Pancreas (tissue), 10 donors: ENCODE results near the gene ATG2A. TPM values are rescaled to one million over a fixed set of nuclear protein-coding genes. Genes with fewer than 3 reads are reported as not detected.

ENCODE experiments used
- ATAC-seq, 4 donors: fragments of 200-7000 bp; cut with Tn5 transposase; one replicate each; pipeline versions ENCODE4 v1.8.0 to v1.9.1; 2020; ENCODE audit warnings: mild to moderate bottlenecking in 4 of 4, moderate library complexity in 4 of 4
- DNase-seq, 6 donors: peaks; one replicate each; pipeline ENCODE4 v3.0.0-alpha.2; 2020
- FAIRE-seq: peaks from 2 replicates; lab custom pipeline; 2012; peaks lifted over from hg19 to GRCh38; lab: Jason Lieb, UNC
- H3K27ac ChIP-seq, 4 donors: fragments of 200-600 bp; sonication (generic); 1 replicate in 3 of 4; 2 replicates in 1 of 4; pipeline versions ENCODE4 v1.5.0 to v1.8.0; 2020
- H3K27me3 ChIP-seq, 4 donors: fragments of 200-600 bp; one replicate each; pipeline ENCODE4 v1.8.0; 2021
- H3K36me3 ChIP-seq, 3 donors: fragments of 200-600 bp; sonication (generic) in 1 of 3; one replicate each; pipeline versions ENCODE4 v1.5.0 to v1.8.0; 2020 to 2021
- H3K4me1 ChIP-seq, 3 donors: fragments of 200-600 bp; one replicate each; pipeline ENCODE4 v1.8.0; 2021
- H3K4me3 ChIP-seq, 4 donors: fragments of 200-600 bp; sonication (generic) in 2 of 4; one replicate each; pipeline versions ENCODE4 v1.5.0 to v1.8.0; 2020 to 2021
- H3K9me3 ChIP-seq, 4 donors: fragments of 200-600 bp; one replicate each; pipeline ENCODE4 v1.8.0; 2021
- CTCF ChIP-seq, 4 donors: fragments of 200-600 bp; sonication (generic) in 3 of 4; IDR thresholded peaks; one replicate each; pipeline versions ENCODE4 v1.5.0 to v1.8.0; 2021; ENCODE audit warnings: antibody characterized with exemption in 4 of 4
- WGBS, 2 donors: extraction: QIAGEN DNeasy Blood & Tissue Kit; methylation state at CpG; one replicate each; pipeline ENCODE4 v1.1.7; 2013; 5-methylcytosine and 5-hydroxymethylcytosine counted together
- intact Hi-C, 3 donors: fragments of 100-400 bp; cut with DNase I; formaldehyde crosslinking; loops; one replicate each; pipeline versions ENCODE4 v1.11.1 to v1.14.2; 2022
- polyA plus RNA-seq, 2 donors: library from polyadenylated mRNA; stranded (reverse); fragments of 200-250 nt; gene quantifications; one replicate each; pipeline ENCODE4 v1.2.3, GENCODE V29; 2013
- total RNA-seq, 6 donors: library from RNA; stranded (reverse); fragmentation: NEBNext Ultra II Directional in 4 of 6; extraction: Animal tissue kit (Norgen Biotek cat#: 25700) in 4 of 6; gene quantifications; one replicate each; pipeline versions ENCODE4 v1.2.1 to v1.2.4, GENCODE V29; 2021 to 2023
- donor health status: healthy with polysubstance abuse.
- donor health status: DM: no; HTN: no; CAD: no; lungs with moderate emphysema.
- donor health status: DM: no; HTN: no; CAD: no.
- donor health status: control.
- donor health status: control.
- donor health status: Bipolar disorder and iron deficiency.
- donor health status: DM: yes; HTN: yes; CAD: no.
- donor health status: DM: no; HTN: no; CAD: no.
- donor health status: DM: no; HTN: no; CAD: no.
- donor health status: DM: yes; HTN: yes; CAD: no.

The ATG2A gene
- total and polyA plus RNA-seq, 8 donors: 13.3 to 34.1 (median 17.1) TPM

DNA sequence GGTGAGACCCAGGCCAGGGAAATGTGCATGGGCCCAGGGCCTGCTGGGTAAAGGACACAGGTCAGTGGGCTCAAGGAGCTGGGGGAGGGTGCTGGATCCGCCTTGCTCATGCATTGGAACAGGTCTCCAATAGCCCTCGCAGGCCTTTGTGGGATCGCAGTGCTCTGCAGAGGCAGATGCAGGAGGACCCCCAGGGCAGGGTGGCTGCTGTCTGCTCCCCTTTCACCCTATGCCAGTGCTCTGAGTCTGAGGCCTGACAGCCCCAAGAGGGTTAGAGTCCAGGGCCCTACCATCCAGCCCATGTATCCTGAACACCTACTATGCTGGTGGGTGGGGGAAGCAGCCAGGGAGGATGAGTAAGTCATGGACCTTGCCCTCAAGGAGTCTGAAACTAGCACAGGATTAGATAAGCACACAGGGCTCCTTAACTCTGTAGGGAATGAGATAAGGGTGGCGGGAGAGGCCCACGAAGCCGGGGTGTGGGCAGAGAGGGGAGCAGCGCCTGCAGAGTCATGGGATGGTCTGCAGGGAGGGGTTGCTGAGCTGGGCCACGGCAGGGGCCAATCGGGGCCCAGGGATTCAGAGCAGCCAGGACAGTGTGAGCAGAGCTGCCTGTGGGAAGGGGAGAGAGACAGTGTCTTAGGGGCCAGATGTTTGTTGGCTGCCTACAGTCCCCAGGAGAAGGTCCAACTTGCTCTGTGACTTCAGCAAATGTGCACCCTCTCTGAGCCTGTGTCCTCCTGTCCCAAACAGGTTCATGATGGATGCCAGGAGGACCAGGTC, 28.1 kb downstream of the ATG2A start:
- Histone ChIP-seq H3K27me3 (no peaks in the 10 kb centered on the region), H3K36me3 (no peaks in the 10 kb centered on the region), H3K4me3 (no peak overlapping the region), H3K4me1 (peaks cover 6 to 27% (median 16%) of the 10 kb centered on the region in 3 donors), H3K9me3 (no peaks in the 10 kb centered on the region), H3K27ac (peak overlapping the region in 1 of 4 donors; percentile 8)
- FAIRE-seq (no peak), DNase-seq (no peak), ATAC-seq (peak in 2 of 4 donors; percentile 1 to 13)
- intact Hi-C loops: no loop called here
- TF ChIP-seq CTCF (IDR thresholded peaks at IDR 0.05): no peak
- WGBS, 2 donors: 30 to 37% methylated on average over 9 of the region's 9 CpGs

DNA sequence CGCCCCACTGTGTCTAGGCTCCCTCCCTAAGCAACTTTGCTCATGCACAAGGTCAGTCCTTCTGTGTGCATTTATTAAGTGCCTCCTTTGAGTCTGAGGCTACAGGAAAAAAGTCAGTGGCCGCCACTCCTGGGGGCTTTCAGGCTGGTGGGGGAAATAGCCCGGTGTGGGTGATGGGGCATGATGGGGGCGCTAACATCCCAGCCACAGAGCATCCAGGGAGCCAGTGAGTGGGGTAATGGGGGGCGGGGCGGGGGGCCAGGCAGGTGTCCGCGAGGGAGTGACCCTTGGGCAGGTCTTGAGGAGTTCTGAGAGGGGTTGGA, 28.6 kb downstream of the ATG2A start:
- Histone ChIP-seq H3K9me3 (no peaks in the 10 kb centered on the region), H3K4me3 (peak overlapping the region in 2 of 4 donors; percentile 16 to 30), H3K27ac (peak overlapping the region in 1 of 4 donors; percentile 45), H3K27me3 (no peaks in the 10 kb centered on the region), H3K36me3 (no peaks in the 10 kb centered on the region), H3K4me1 (peaks cover under 1 to 21% (median 11%) of the 10 kb centered on the region in 3 donors)
- DNase-seq (no peak), FAIRE-seq (no peak), ATAC-seq (no peak)
- no peak for TF ChIP-seq CTCF (IDR thresholded peaks at IDR 0.05)
- WGBS, 2 donors: 49 to 56% methylated on average over 8 of the region's 8 CpGs
- intact Hi-C loops: no loop called here

GRCh38 chr11:64887757-64888405, 29.1 kb downstream of the ATG2A start:
- peaks cover 0 to 20% (median 10%) of the 10 kb centered on the region in 3 donors for H3K4me1 ChIP-seq
- intact Hi-C loops: no loop called here
- H3K9me3 ChIP-seq: no peaks in the 10 kb centered on the region
- peak; percentile 95 to 99 (median 98) for TF ChIP-seq CTCF (IDR thresholded peaks at IDR 0.05)
- H3K4me3 ChIP-seq: peak overlapping the region in 2 of 4 donors; percentile 16 to 30
- DNase-seq: peak; percentile 72 to 97 (median 84)
- ATAC-seq: peak; percentile 79 to 89 (median 88)
- no peaks in the 10 kb centered on the region for H3K36me3 ChIP-seq
- FAIRE-seq: no peak
- no peaks in the 10 kb centered on the region for H3K27me3 ChIP-seq
- peak overlapping the region in 2 of 4 donors; percentile 2 to 45 for H3K27ac ChIP-seq
- 9 to 11% methylated on average over 30 to 34 of the region's 34 CpGs for WGBS, 2 donors

GRCh38 chr11:64887234-64887756, 29.7 kb downstream of the ATG2A start:
- peak overlapping the region in 1 of 4 donors; percentile 30 for H3K4me3 ChIP-seq
- no peaks in the 10 kb centered on the region for H3K9me3 ChIP-seq
- DNase-seq (no peak), ATAC-seq (no peak), FAIRE-seq (no peak)
- intact Hi-C loops: no loop called here
- TF ChIP-seq CTCF (IDR thresholded peaks at IDR 0.05): no peak
- 71 to 74% methylated on average over 8 of the region's 8 CpGs for WGBS, 2 donors
- H3K27ac ChIP-seq: peak overlapping the region in 1 of 4 donors; percentile 45
- no peaks in the 10 kb centered on the region for H3K27me3 ChIP-seq
- H3K36me3 ChIP-seq: no peaks in the 10 kb centered on the region
- peaks cover 0 to 20% (median 10%) of the 10 kb centered on the region in 3 donors for H3K4me1 ChIP-seq
